Erythroblast (primary cell): ENCODE data around the gene DIP2C.

Source experiments
- GATA1 ChIP-seq: IDR thresholded peaks from 2 replicates; pipeline ENCODE4 v1.6.1; 2011; ENCODE audit warnings: low read depth, mild to moderate bottlenecking, control low read depth, low read length, moderate library complexity
- POLR2A ChIP-seq: IDR thresholded peaks from 2 replicates; pipeline ENCODE4 v1.6.1; 2011; ENCODE audit warnings: mild to moderate bottlenecking, low read length

DNA sequence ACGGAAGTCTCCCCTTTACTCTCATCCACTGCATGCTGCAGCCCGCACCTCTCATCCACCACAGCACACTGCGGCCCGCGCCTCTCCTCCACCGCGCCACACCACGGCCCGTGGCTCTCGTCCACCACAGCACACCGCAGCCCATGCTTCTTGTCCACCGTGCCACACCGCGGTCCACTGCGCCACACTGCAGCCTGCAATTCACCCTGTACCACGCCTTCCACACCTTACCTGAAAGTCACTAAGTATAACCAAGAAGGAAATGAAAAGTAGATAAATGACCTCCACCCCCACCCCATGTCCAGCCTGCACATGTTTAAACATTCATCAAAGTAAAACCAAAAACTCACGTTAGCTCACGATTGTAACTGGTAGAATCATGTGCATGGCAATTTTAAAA is 176.1 kb downstream of the DIP2C start:
- TF ChIP-seq POLR2A (no peak), GATA1 (no peak)
